ENCODE data around the gene ACTR1B. TPM values are rescaled to one million over a fixed set of nuclear protein-coding genes. Genes with fewer than 3 reads are reported as not detected.
"Not testable (repeated sequence)": the region's sequence is repeated elsewhere in the genome, so short reads cannot be mapped to it uniquely, and the experiment has no call there.

Gene ACTR1B
- total and polyA plus RNA-seq, 2 donors (not counting 3 experiments of a cell fraction or from before 2014, with no cell fraction given) = 49.8 to 60.9 TPM

GRCh38 chr2:97617911-97618310, 45.9 kb downstream of the ACTR1B start:
- ChIA-PET CTCF (no interaction called here), POLR2A (no interaction called here)
- Histone ChIP-seq H3K9me1 (replicated peaks; ENCODE audit: control insufficient read depth, extremely low read depth, insufficient read depth, low read length) (no peaks in the 10 kb centered on the region), H4K20me1 (replicated peaks; ENCODE audit: control insufficient read depth, extremely low read depth, insufficient read depth, low read length) (no peaks in the 10 kb centered on the region), H3K79me2 (ENCODE audit: control insufficient read depth, insufficient read depth, low read length) (no peaks in the 10 kb centered on the region), H2AFZ (ENCODE audit: low read depth, low read length) (no peak overlapping the region), H3K4me2 (ENCODE audit: insufficient read depth, low read length) (no peak overlapping the region), H3K4me1 (ENCODE audit: control insufficient read depth, extremely low read depth, insufficient read depth, low read length) (no peaks in the 10 kb centered on the region), H3K27ac (ENCODE audit: insufficient read depth, low read depth, low read length) (no peak overlapping the region), H3K4me3 (replicated peaks in 1 of 3; ENCODE audit: insufficient read depth in 1 of 3, low read depth in 1 of 3, low read length in 3 of 3) (no peak overlapping the region), H3K36me3 (ENCODE audit: control insufficient read depth in 2 of 2, extremely low read depth in 1 of 2, insufficient read depth in 2 of 2, low read length in 2 of 2) (no peaks in the 10 kb centered on the region), H3K9ac (replicated peaks; ENCODE audit: extremely low read depth, insufficient read depth, low read length) (no peak overlapping the region), H3K9me3 (replicated peaks; ENCODE audit: control insufficient read depth, insufficient read depth, low read length) (no peaks in the 10 kb centered on the region), H3K27me3 (ENCODE audit: control insufficient read depth in 2 of 2, insufficient read depth in 2 of 2, low read length in 2 of 2) (no peaks in the 10 kb centered on the region)
- TF ChIP-seq, protein P1, sequence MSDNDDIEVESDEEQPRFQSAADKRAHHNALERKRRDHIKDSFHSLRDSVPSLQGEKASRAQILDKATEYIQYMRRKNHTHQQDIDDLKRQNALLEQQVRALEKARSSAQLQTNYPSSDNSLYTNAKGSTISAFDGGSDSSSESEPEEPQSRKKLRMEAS (IDR thresholded peaks at IDR 0.05; ENCODE audit: insufficient read depth, insufficient read length) = no peak
- TF ChIP-seq POLR2AphosphoS5 (IDR thresholded peaks at IDR 0.05; ENCODE audit: insufficient read depth, low read depth, low read length) = no peak
- TF ChIP-seq JUN (IDR thresholded peaks at IDR 0.05; ENCODE audit: borderline replicate concordance, insufficient read depth, insufficient read length, low read depth) = no peak
- TF ChIP-seq GATA2 (IDR thresholded peaks at IDR 0.05; ENCODE audit: insufficient read depth, insufficient read length, low read depth, low read length) = no peak
- no peak for TF ChIP-seq POLR2A (IDR thresholded peaks at IDR 0.05; ENCODE audit: low read depth, low read length)
- TF ChIP-seq MYC (IDR thresholded peaks at IDR 0.05; ENCODE audit: low read depth, low read length) = no peak
- no peak for TF ChIP-seq EZH2 (IDR thresholded peaks at IDR 0.05; ENCODE audit: borderline replicate concordance, low read depth, low read length, severe bottlenecking)
- TF ChIP-seq FOS (IDR thresholded peaks at IDR 0.05; ENCODE audit: borderline replicate concordance, insufficient read depth, low read length) = no peak
- TF ChIP-seq, protein P2, sequence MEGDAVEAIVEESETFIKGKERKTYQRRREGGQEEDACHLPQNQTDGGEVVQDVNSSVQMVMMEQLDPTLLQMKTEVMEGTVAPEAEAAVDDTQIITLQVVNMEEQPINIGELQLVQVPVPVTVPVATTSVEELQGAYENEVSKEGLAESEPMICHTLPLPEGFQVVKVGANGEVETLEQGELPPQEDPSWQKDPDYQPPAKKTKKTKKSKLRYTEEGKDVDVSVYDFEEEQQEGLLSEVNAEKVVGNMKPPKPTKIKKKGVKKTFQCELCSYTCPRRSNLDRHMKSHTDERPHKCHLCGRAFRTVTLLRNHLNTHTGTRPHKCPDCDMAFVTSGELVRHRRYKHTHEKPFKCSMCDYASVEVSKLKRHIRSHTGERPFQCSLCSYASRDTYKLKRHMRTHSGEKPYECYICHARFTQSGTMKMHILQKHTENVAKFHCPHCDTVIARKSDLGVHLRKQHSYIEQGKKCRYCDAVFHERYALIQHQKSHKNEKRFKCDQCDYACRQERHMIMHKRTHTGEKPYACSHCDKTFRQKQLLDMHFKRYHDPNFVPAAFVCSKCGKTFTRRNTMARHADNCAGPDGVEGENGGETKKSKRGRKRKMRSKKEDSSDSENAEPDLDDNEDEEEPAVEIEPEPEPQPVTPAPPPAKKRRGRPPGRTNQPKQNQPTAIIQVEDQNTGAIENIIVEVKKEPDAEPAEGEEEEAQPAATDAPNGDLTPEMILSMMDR (IDR thresholded peaks at IDR 0.05; ENCODE audit: extremely low read depth in 1 of 2, insufficient read depth in 1 of 2, low read depth in 1 of 2, low read length in 2 of 2) = no peak
- DNase-seq (ENCODE audit: low read depth, low spot score) (no peak), FAIRE-seq (no peak)
- dilution Hi-C loops (cut with MboI; ENCODE audit: extremely low pct_ligation_motif_present, low sequenced_read_pairs) (no loop called here), intact Hi-C loops (cut with micrococcal nuclease) (no loop called here)
- no TSS peak for BruUV-seq (replicated peaks)

DNA sequence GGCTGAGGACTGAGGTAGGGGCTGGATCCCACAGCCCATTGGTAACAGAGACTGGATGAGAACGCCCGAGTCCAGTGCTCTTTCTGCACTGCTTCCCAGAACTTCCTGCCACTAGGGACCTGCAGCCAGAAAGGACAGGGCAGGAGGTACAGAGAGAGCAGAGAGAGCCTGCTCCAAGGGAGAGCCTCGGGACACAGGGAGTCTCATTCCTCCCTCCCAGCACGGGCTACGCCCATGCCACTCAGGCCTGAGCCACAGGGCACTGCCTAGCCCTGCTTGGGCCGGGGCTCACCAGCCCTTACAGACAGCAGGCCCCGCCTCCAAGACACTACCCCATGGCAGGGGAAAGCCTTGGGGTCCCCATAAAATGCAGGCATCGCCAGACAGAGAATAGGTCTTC, 48.1 kb downstream of the ACTR1B start:
- H3K4me3 ChIP-seq (replicated peaks in 1 of 3; ENCODE audit: insufficient read depth in 1 of 3, low read depth in 1 of 3, low read length in 3 of 3); POLR2A ChIA-PET; H3K9me3 ChIP-seq (replicated peaks; ENCODE audit: control insufficient read depth, insufficient read depth, low read length); CTCF ChIA-PET; H3K4me2 ChIP-seq (ENCODE audit: insufficient read depth, low read length); dilution Hi-C loops (cut with MboI; ENCODE audit: extremely low pct_ligation_motif_present, low sequenced_read_pairs); H2AFZ ChIP-seq (ENCODE audit: low read depth, low read length); H3K79me2 ChIP-seq (ENCODE audit: control insufficient read depth, insufficient read depth, low read length); FAIRE-seq; H3K36me3 ChIP-seq (ENCODE audit: control insufficient read depth in 2 of 2, extremely low read depth in 1 of 2, insufficient read depth in 2 of 2, low read length in 2 of 2); DNase-seq (ENCODE audit: low read depth, low spot score); intact Hi-C loops (cut with micrococcal nuclease); H4K20me1 ChIP-seq (replicated peaks; ENCODE audit: control insufficient read depth, extremely low read depth, insufficient read depth, low read length); H3K27ac ChIP-seq (ENCODE audit: insufficient read depth, low read depth, low read length); H3K9me1 ChIP-seq (replicated peaks; ENCODE audit: control insufficient read depth, extremely low read depth, insufficient read depth, low read length); BruUV-seq (replicated peaks); H3K9ac ChIP-seq (replicated peaks; ENCODE audit: extremely low read depth, insufficient read depth, low read length); H3K27me3 ChIP-seq (ENCODE audit: control insufficient read depth in 2 of 2, insufficient read depth in 2 of 2, low read length in 2 of 2); H3K4me1 ChIP-seq (ENCODE audit: control insufficient read depth, extremely low read depth, insufficient read depth, low read length): not testable (repeated sequence)

GRCh38 chr2:97611895-97612294, 51.9 kb downstream of the ACTR1B start:
- H3K9ac ChIP-seq (replicated peaks; ENCODE audit: extremely low read depth, insufficient read depth, low read length); H2AFZ ChIP-seq (ENCODE audit: low read depth, low read length); H4K20me1 ChIP-seq (replicated peaks; ENCODE audit: control insufficient read depth, extremely low read depth, insufficient read depth, low read length); H3K4me2 ChIP-seq (ENCODE audit: insufficient read depth, low read length); H3K36me3 ChIP-seq (ENCODE audit: control insufficient read depth in 2 of 2, extremely low read depth in 1 of 2, insufficient read depth in 2 of 2, low read length in 2 of 2); H3K9me3 ChIP-seq (replicated peaks; ENCODE audit: control insufficient read depth, insufficient read depth, low read length); FAIRE-seq; H3K4me3 ChIP-seq (replicated peaks in 1 of 3; ENCODE audit: insufficient read depth in 1 of 3, low read depth in 1 of 3, low read length in 3 of 3); BruUV-seq (replicated peaks); H3K4me1 ChIP-seq (ENCODE audit: control insufficient read depth, extremely low read depth, insufficient read depth, low read length); CTCF ChIA-PET; H3K79me2 ChIP-seq (ENCODE audit: control insufficient read depth, insufficient read depth, low read length); POLR2A ChIA-PET; intact Hi-C loops (cut with micrococcal nuclease); dilution Hi-C loops (cut with MboI; ENCODE audit: extremely low pct_ligation_motif_present, low sequenced_read_pairs); H3K27ac ChIP-seq (ENCODE audit: insufficient read depth, low read depth, low read length); DNase-seq (ENCODE audit: low read depth, low spot score); H3K27me3 ChIP-seq (ENCODE audit: control insufficient read depth in 2 of 2, insufficient read depth in 2 of 2, low read length in 2 of 2); H3K9me1 ChIP-seq (replicated peaks; ENCODE audit: control insufficient read depth, extremely low read depth, insufficient read depth, low read length): not testable (repeated sequence)
